Colonic mucosa (tissue), 4 donors: ENCODE results near the gene PLD1. TPM values are rescaled to one million over a fixed set of nuclear protein-coding genes. Genes with fewer than 3 reads are reported as not detected.
"Not testable (repeated sequence)": the region's sequence is repeated elsewhere in the genome, so short reads cannot be mapped to it uniquely, and the experiment has no call there.

Experiments used
- DNase-seq: peaks from one replicate; pipeline ENCODE4 v3.0.0-alpha.2; 2020
- H3K27ac ChIP-seq: fragments of 200-600 bp; one replicate; pipeline ENCODE4 v1.8.0; 2021
- H3K27me3 ChIP-seq: fragments of 200-600 bp; one replicate; pipeline ENCODE4 v1.8.0; 2021
- H3K36me3 ChIP-seq: fragments of 200-600 bp; one replicate; pipeline ENCODE4 v1.8.0; 2021
- H3K4me1 ChIP-seq: fragments of 200-600 bp; one replicate; pipeline ENCODE4 v1.8.0; 2021; ENCODE audit warnings: mild to moderate bottlenecking
- H3K4me3 ChIP-seq: fragments of 200-600 bp; one replicate; pipeline ENCODE4 v1.8.0; 2021
- H3K9ac ChIP-seq, 2 donors: one replicate each; pipeline ENCODE4 v1.7.0; 2013; ENCODE audit warnings: control low read depth in 2 of 2, low read depth in 2 of 2, low read length in 2 of 2
- H3K9me3 ChIP-seq: fragments of 200-600 bp; one replicate; pipeline ENCODE4 v1.8.0; 2021
- CTCF ChIP-seq: fragments of 200-600 bp; IDR thresholded peaks from one replicate; pipeline ENCODE4 v1.8.0; 2022; ENCODE audit warnings: antibody characterized with exemption, mild to moderate bottlenecking
- intact Hi-C: fragments of 100-400 bp; cut with DNase I; formaldehyde crosslinking; loops from one replicate; pipeline ENCODE4 v1.14.1; 2022
- total RNA-seq, 2 donors: library from RNA; stranded (reverse); fragmentation: NEBNext Ultra II Directional in 1 of 2; extraction: Animal tissue kit (Norgen Biotek cat#: 25700) in 1 of 2; gene quantifications; one replicate each; pipeline ENCODE4 v1.2.1, GENCODE V29; 2021
- donor health status: healthy.
- donor health status: DM: no; HTN: no; CAD: no.
- donor health status: DM: no; HTN: no; CAD: no.

PLD1 gene
- total RNA-seq, 2 donors from 2014 or later: 49.6 to 81.3 TPM

DNA sequence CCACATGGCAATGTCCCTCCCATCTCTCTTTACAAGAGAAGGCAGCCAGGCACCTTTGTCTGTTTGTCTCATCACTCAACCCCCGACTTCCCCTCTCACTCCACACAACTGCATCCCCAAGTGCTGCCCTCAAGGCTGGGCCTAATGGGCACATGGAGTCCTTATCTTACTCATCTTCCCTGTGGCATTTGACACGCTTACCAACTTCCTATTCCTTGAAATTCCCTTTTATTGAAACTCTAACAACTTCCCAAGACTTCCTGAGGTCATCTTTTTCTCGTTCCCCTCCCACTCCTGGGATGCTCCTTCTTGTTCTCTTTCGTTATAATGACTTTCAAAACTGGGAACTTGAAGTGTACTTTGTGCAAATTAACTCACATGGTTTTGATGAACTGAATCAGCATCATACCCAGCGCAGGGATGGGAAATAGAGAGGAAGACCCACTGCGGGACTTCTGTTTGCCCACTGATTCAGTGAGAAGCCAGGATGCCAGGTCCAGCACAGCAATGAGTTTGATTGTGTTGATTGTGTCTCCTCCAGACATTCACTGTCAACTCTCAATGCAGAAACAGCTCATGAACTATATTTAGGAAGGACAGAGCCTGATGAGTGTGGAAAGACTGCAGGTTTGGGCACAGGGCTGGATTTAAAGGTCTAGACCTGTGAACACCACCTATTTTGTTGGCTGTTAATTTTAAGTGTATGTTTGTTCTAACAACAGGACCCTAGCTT, 245.4 kb downstream of the PLD1 start:
- intact Hi-C loops: loop anchor here (5.0 kb wide), 4 partner anchors 378 to 603 kb away; no protein-coding TSS in a partner anchor
- DNase-seq: no peak

GRCh38 chr3:171563298-171563697, 247.0 kb downstream of the PLD1 start:
- DNase-seq: no peak
- no peak overlapping the region for H3K9ac ChIP-seq
- H3K4me1 ChIP-seq: no peaks in the 10 kb centered on the region
- no peak overlapping the region for H3K27ac ChIP-seq
- no peak for TF ChIP-seq CTCF
- H3K4me3 ChIP-seq: no peak overlapping the region
- H3K27me3 ChIP-seq: no peaks in the 10 kb centered on the region
- H3K36me3 ChIP-seq: no peaks in the 10 kb centered on the region
- intact Hi-C loops: loop anchor here (5.0 kb wide), 1 partner anchor 386 kb away; no protein-coding TSS in a partner anchor
- no peaks in the 10 kb centered on the region for H3K9me3 ChIP-seq

More for the DNA sequence above, 245.4 kb downstream of the PLD1 start:
- no peaks in the 10 kb centered on the region for H3K27me3 ChIP-seq
- H3K4me3 ChIP-seq: no peak overlapping the region
- H3K36me3 ChIP-seq: no peaks in the 10 kb centered on the region
- no peaks in the 10 kb centered on the region for H3K9me3 ChIP-seq
- no peak for TF ChIP-seq CTCF
- H3K4me1 ChIP-seq: no peaks in the 10 kb centered on the region
- H3K27ac ChIP-seq: no peak overlapping the region
- H3K9ac ChIP-seq: no peak overlapping the region

- not testable (repeated sequence) for H3K27me3 ChIP-seq, DNase-seq, H3K36me3 ChIP-seq, H3K27ac ChIP-seq, H3K9me3 ChIP-seq, H3K9ac ChIP-seq, H3K4me3 ChIP-seq, H3K4me1 ChIP-seq
- intact Hi-C loops: loop anchor here (5.0 kb wide), 1 partner anchor 385 kb away; no protein-coding TSS in a partner anchor
Measured at GRCh38 chr3:171562459-171562858, 247.8 kb downstream of the PLD1 start.

GRCh38 chr3:171561596-171562323, 248.5 kb downstream of the PLD1 start:
- Histone ChIP-seq H3K9me3 (no peaks in the 10 kb centered on the region), H3K9ac (no peak overlapping the region), H3K36me3 (no peaks in the 10 kb centered on the region), H3K4me1 (no peaks in the 10 kb centered on the region), H3K27ac (no peak overlapping the region), H3K4me3 (no peak overlapping the region), H3K27me3 (no peaks in the 10 kb centered on the region)
- no peak for TF ChIP-seq CTCF
- intact Hi-C loops: loop anchor here (5.0 kb wide), 1 partner anchor 384 kb away; no protein-coding TSS in a partner anchor
- no peak for DNase-seq

- no peak overlapping the region for H3K9ac ChIP-seq
- no peaks in the 10 kb centered on the region for H3K4me1 ChIP-seq
- intact Hi-C loops: no loop called here
- no peaks in the 10 kb centered on the region for H3K9me3 ChIP-seq
- no peak for DNase-seq
- TF ChIP-seq CTCF: no peak
- H3K27ac ChIP-seq: no peak overlapping the region
- H3K36me3 ChIP-seq: no peaks in the 10 kb centered on the region
- no peak overlapping the region for H3K4me3 ChIP-seq
- H3K27me3 ChIP-seq: no peaks in the 10 kb centered on the region
Measured at GRCh38 chr3:171559586-171559985, 250.7 kb downstream of the PLD1 start.
